ENCODE measurements around the gene NFKB1. TPM values are rescaled to one million over a fixed set of nuclear protein-coding genes. Genes with fewer than 3 reads are reported as not detected.

The NFKB1 gene
- total RNA-seq, 1 experiment from 2014 or later = 70.9 TPM

GRCh38 chr4:102579794-102580462 is 78.8 kb downstream of the NFKB1 start:
- no peak for DNase-seq (ENCODE audit: unreplicated experiment)
- H3K27me3 Mint-ChIP-seq (ENCODE audit: insufficient read depth, unreplicated experiment) = no peaks in the 10 kb centered on the region
- BruUV-seq (replicated peaks) = no TSS peak
- intact Hi-C loops (cut with micrococcal nuclease) = no loop called here
- CTCF ChIA-PET = interaction anchor here (0.6 to 1.4 kb wide), 3 partner anchors 9 to 148 kb away, joined by 3 to 4 read pairs (median 3); no protein-coding TSS in a partner anchor
- no peaks in the 10 kb centered on the region for H3K9me3 Mint-ChIP-seq (ENCODE audit: unreplicated experiment)
- POLR2A ChIA-PET = interaction anchor here (0.6 to 2.0 kb wide), 4 partner anchors 9 to 78 kb away, joined by 3 to 8 read pairs (median 3); partner anchors contain the start of gene NFKB1
- no peak overlapping the region for H3K27ac Mint-ChIP-seq (ENCODE audit: low read depth, unreplicated experiment)
- no peak for TF ChIP-seq CTCF (IDR thresholded peaks at IDR 0.05; ENCODE audit: unreplicated experiment)
- H3K36me3 Mint-ChIP-seq (ENCODE audit: insufficient read depth, unreplicated experiment) = peaks cover 71% of the 10 kb centered on the region
- H3K4me3 Mint-ChIP-seq (ENCODE audit: unreplicated experiment) = no peak overlapping the region
- H3K4me1 Mint-ChIP-seq (ENCODE audit: insufficient read depth, unreplicated experiment) = peaks cover 16% of the 10 kb centered on the region

- Mint-ChIP-seq H3K9me3 (ENCODE audit: unreplicated experiment) (no peaks in the 10 kb centered on the region), H3K27ac (ENCODE audit: low read depth, unreplicated experiment) (no peak overlapping the region), H3K4me3 (ENCODE audit: unreplicated experiment) (no peak overlapping the region), H3K27me3 (ENCODE audit: insufficient read depth, unreplicated experiment) (no peaks in the 10 kb centered on the region), H3K4me1 (ENCODE audit: insufficient read depth, unreplicated experiment) (peaks cover 11% of the 10 kb centered on the region), H3K36me3 (ENCODE audit: insufficient read depth, unreplicated experiment) (peaks cover 77% of the 10 kb centered on the region)
- DNase-seq (ENCODE audit: unreplicated experiment) = no peak
- POLR2A ChIA-PET = interaction anchor here (0.6 to 1.2 kb wide), 3 partner anchors 8 to 22 kb away, joined by 3 read pairs; no protein-coding TSS in a partner anchor
- TF ChIP-seq CTCF (IDR thresholded peaks at IDR 0.05; ENCODE audit: unreplicated experiment) = no peak
- intact Hi-C loops (cut with micrococcal nuclease) = no loop called here
- BruUV-seq (replicated peaks) = no TSS peak
- CTCF ChIA-PET = interaction anchor here (1.1 to 1.4 kb wide), 2 partner anchors 10 to 132 kb away, joined by 3 to 4 read pairs; no protein-coding TSS in a partner anchor
Measured at GRCh38 chr4:102580463-102580842, 79.3 kb downstream of the NFKB1 start.

- CTCF ChIA-PET = interaction anchor here (0.6 to 0.7 kb wide), 3 partner anchors 10 to 594 kb away, joined by 3 to 4 read pairs (median 3); no protein-coding TSS in a partner anchor
- H3K36me3 Mint-ChIP-seq (ENCODE audit: insufficient read depth, unreplicated experiment) = peaks cover 89% of the 10 kb centered on the region
- POLR2A ChIA-PET = interaction anchor here (0.7 kb wide), 1 partner anchor 411 kb away, joined by 5 read pairs; no protein-coding TSS in a partner anchor
- H3K9me3 Mint-ChIP-seq (ENCODE audit: unreplicated experiment) = no peaks in the 10 kb centered on the region
- no peak for DNase-seq (ENCODE audit: unreplicated experiment)
- H3K4me3 Mint-ChIP-seq (ENCODE audit: unreplicated experiment) = no peak overlapping the region
- no TSS peak for BruUV-seq (replicated peaks)
- TF ChIP-seq CTCF (IDR thresholded peaks at IDR 0.05; ENCODE audit: unreplicated experiment) = no peak
- H3K27ac Mint-ChIP-seq (ENCODE audit: low read depth, unreplicated experiment) = no peak overlapping the region
- intact Hi-C loops (cut with micrococcal nuclease) = no loop called here
- H3K27me3 Mint-ChIP-seq (ENCODE audit: insufficient read depth, unreplicated experiment) = no peaks in the 10 kb centered on the region
- H3K4me1 Mint-ChIP-seq (ENCODE audit: insufficient read depth, unreplicated experiment) = peaks cover 7% of the 10 kb centered on the region
Measured at GRCh38 chr4:102584091-102584490, 82.9 kb downstream of the NFKB1 start.

GRCh38 chr4:102585329-102585728 is 84.2 kb downstream of the NFKB1 start:
- TF ChIP-seq CTCF (IDR thresholded peaks at IDR 0.05; ENCODE audit: unreplicated experiment) = no peak
- Mint-ChIP-seq H3K9me3 (ENCODE audit: unreplicated experiment) (peaks cover 7% of the 10 kb centered on the region), H3K36me3 (ENCODE audit: insufficient read depth, unreplicated experiment) (peaks cover 87% of the 10 kb centered on the region), H3K4me3 (ENCODE audit: unreplicated experiment) (no peak overlapping the region), H3K4me1 (ENCODE audit: insufficient read depth, unreplicated experiment) (peaks cover 7% of the 10 kb centered on the region), H3K27ac (ENCODE audit: low read depth, unreplicated experiment) (no peak overlapping the region), H3K27me3 (ENCODE audit: insufficient read depth, unreplicated experiment) (no peaks in the 10 kb centered on the region)
- intact Hi-C loops (cut with micrococcal nuclease) = no loop called here
- peak; percentile 17 for DNase-seq (ENCODE audit: unreplicated experiment)
- POLR2A ChIA-PET = interaction anchor here (1.0 kb wide), 1 partner anchor 21 kb away, joined by 4 read pairs; no protein-coding TSS in a partner anchor
- no TSS peak for BruUV-seq (replicated peaks)
- CTCF ChIA-PET = interaction anchor here (0.7 to 0.8 kb wide), 2 partner anchors 131 to 151 kb away, joined by 3 read pairs; no protein-coding TSS in a partner anchor
